ENCODE data around the gene RELN.

DNA sequence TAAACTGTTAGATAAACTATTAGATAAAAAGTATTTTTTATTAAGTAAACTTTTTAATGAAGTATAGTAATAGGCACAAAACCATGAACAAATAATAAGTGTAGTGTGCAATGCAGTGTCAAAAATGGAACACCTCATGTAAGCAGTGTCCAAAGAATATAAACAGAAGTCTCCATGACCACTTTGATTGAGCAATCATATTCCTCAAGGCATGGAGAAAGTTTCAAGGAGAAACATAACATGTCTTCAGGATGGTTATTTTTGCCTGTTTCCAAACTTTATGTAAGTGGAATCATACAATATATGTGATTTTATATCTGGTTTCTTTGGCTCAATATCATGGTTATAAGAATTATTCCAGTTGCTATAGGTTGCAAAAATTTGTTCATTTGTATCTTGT is 6.1 kb upstream of the RELN start:
- TF ChIP-seq JUND (IDR thresholded peaks at IDR 0.05; ENCODE audit: borderline replicate concordance, low read depth, low read length) (no peak), JUND (tag; IDR thresholded peaks at IDR 0.05; ENCODE audit: borderline replicate concordance, low read depth, low read length) (no peak), RFX5 (IDR thresholded peaks at IDR 0.05; ENCODE audit: low read depth, low read length) (no peak), ZNF133 (CRISPR knock-in tag; IDR thresholded peaks at IDR 0.05) (no peak), SAP30 (IDR thresholded peaks at IDR 0.05; ENCODE audit: borderline replicate concordance, insufficient read depth, low read depth, low read length, poor library complexity, severe bottlenecking) (no peak), POLR2AphosphoS5 (IDR thresholded peaks at IDR 0.05; ENCODE audit: control insufficient read depth, insufficient read depth, low read depth, low read length) (no peak), KLF16 (IDR thresholded peaks at IDR 0.05) (no peak), SMAD1 (IDR thresholded peaks at IDR 0.05; ENCODE audit: low read depth, low read length, partially characterized antibody) (no peak), MED1 (CRISPR knock-in tag; IDR thresholded peaks at IDR 0.05; ENCODE audit: borderline replicate concordance) (no peak), FOXK2 (conservative IDR thresholded peaks at IDR 0.05 in 1 of 2, IDR thresholded peaks at IDR 0.05 in 1 of 2; ENCODE audit: low read depth in 2 of 2) (no peak), TCF7 (IDR thresholded peaks at IDR 0.05; ENCODE audit: borderline replicate concordance) (no peak)
- TF ChIP-seq, protein P1, sequence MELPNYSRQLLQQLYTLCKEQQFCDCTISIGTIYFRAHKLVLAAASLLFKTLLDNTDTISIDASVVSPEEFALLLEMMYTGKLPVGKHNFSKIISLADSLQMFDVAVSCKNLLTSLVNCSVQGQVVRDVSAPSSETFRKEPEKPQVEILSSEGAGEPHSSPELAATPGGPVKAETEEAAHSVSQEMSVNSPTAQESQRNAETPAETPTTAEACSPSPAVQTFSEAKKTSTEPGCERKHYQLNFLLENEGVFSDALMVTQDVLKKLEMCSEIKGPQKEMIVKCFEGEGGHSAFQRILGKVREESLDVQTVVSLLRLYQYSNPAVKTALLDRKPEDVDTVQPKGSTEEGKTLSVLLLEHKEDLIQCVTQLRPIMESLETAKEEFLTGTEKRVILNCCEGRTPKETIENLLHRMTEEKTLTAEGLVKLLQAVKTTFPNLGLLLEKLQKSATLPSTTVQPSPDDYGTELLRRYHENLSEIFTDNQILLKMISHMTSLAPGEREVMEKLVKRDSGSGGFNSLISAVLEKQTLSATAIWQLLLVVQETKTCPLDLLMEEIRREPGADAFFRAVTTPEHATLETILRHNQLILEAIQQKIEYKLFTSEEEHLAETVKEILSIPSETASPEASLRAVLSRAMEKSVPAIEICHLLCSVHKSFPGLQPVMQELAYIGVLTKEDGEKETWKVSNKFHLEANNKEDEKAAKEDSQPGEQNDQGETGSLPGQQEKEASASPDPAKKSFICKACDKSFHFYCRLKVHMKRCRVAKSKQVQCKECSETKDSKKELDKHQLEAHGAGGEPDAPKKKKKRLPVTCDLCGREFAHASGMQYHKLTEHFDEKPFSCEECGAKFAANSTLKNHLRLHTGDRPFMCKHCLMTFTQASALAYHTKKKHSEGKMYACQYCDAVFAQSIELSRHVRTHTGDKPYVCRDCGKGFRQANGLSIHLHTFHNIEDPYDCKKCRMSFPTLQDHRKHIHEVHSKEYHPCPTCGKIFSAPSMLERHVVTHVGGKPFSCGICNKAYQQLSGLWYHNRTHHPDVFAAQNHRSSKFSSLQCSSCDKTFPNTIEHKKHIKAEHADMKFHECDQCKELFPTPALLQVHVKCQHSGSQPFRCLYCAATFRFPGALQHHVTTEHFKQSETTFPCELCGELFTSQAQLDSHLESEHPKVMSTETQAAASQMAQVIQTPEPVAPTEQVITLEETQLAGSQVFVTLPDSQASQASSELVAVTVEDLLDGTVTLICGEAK (IDR thresholded peaks at IDR 0.05): no peak
- TF ChIP-seq, protein P1 (CRISPR knock-in tag; IDR thresholded peaks at IDR 0.05): no peak
